Thyroid gland (tissue), 4 donors: ENCODE data around the gene HAGHL.
"Not testable (repeated sequence)": the region's sequence is repeated elsewhere in the genome, so short reads cannot be mapped to it uniquely, and the experiment has no call there.

Experiments
- CTCF ChIP-seq, 6 experiments: fragments of 200-600 bp in 3 of 6; fragments of 450-650 bp in 3 of 6; sonication (generic) in 3 of 6; IDR thresholded peaks; one replicate each; pipeline ENCODE4 v1.5.1; 2016 to 2019; ENCODE audit warnings: antibody characterized with exemption in 6 of 6, mild to moderate bottlenecking in 2 of 6, inconsistent platforms in 1 of 6, moderate library complexity in 1 of 6
- POLR2A ChIP-seq, 2 donors: fragments of 450-650 bp; IDR thresholded peaks; one replicate each; pipeline ENCODE4 v1.6.1; 2017; ENCODE audit warnings: antibody characterized with exemption in 2 of 2, mild to moderate bottlenecking in 2 of 2, moderate library complexity in 1 of 2

- not testable (repeated sequence) for TF ChIP-seq CTCF, POLR2A (IDR thresholded peaks at IDR 0.05)
Observed at GRCh38 chr16:776298-776697, 49.4 kb downstream of the HAGHL start.
